HG02884 (cell line): Measurements from ENCODE around the gene C11orf91.

Source experiments
- ATAC-seq: cut with Tn5 transposase; IDR thresholded peaks from one replicate; pipeline ENCODE4 v1.9.1; 2021; ENCODE audit warnings: mild to moderate bottlenecking, moderate library complexity; ENCODE audit not compliant: unreplicated experiment

Gene C11orf91

DNA sequence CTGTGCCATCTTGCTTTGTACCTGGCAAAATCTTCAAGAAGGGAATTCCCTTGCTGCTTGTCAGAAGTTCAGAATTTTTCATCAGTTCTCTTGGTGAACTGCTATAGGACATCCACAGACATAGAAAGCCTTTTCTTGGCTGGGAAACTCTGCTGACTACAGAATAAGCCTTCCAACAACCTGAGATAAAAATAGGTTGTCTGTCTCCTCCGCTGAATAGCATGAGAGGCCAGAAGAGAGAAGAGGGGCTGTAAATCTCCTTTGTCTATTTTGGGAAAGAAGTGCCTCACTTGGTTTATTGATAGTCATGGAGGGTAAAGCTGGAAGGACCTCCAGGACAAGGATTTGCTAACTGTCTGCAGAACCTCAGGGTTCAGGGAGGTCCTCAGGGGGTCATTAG, 48.2 kb downstream of the C11orf91 start:
- no peak for ATAC-seq

DNA sequence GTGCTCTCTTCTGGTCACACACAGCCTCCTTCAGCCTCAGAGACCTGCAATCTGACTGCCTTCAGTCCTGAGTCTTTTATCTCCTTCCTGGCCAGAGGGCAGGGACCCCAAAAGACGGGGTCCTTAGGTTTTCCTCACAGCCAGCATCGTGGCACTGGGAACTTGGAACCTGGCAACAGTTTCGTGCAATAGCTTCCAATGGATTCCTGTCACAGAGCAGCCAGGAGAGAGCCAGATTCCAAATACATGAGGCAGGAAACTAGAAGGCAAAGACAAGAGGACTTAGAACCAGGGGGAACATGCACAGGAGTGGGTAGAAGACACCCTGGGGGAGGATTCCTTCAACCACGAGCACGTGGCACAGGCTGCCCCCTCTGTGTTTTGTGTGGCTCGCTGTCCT, 48.6 kb downstream of the C11orf91 start:
- ATAC-seq = no peak

DNA sequence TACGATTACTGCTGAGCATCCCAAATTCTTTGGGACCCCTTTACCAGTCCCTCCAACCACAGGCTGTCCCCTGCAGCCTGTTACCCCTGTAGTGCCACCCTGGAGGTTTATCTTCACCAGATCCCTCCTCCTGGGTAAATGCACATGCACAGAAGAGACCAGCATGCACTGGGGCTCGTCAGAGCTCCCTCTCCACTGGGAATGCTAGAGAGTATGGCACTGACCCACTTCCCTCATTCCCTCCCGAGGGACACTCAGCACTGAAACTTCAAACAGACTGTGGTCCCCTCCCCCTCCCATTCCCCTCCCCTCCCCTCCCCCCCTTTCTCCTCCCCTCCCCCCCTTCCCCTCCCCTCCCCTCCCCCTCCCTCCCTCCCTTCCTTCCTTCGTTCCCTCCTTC, 49.1 kb downstream of the C11orf91 start:
- ATAC-seq = no peak

DNA sequence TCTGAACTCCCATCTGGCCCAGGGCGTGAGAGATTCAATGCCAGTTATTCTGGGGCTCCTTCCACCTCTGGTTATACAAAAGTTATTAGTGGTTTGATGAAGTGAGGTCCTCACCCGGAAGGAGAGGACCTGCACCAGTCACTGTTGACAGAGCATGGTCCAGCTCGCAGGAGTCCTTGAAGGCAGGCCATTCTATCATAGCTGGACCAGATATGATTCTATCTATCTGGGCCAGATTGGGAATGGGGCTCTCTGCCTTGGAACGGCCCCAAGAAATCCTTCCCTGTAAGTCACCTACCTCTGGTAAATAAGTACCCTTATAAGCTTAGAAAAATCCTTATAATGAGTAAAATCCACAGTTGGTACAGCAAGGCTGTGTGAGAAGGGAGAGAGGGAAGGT, 50.7 kb downstream of the C11orf91 start:
- no peak for ATAC-seq
